Fibroblast of skin of abdomen (primary cell): ENCODE measurements around the gene CD244. TPM values are rescaled to one million over a fixed set of nuclear protein-coding genes. Genes with fewer than 3 reads are reported as not detected.
"Not testable (repeated sequence)": the region's sequence is repeated elsewhere in the genome, so short reads cannot be mapped to it uniquely, and the experiment has no call there.

Experiments
- DNase-seq: peaks from one replicate; pipeline ENCODE4 v3.0.0-alpha.2; 2013
- polyA plus RNA-seq, 2 experiments: library from polyadenylated mRNA; unstranded; fragments of 120-200 nt; gene quantifications; one replicate each; pipeline ENCODE4 v1.2.1, GENCODE V29; 2013; ENCODE audit not compliant: insufficient read length in 2 of 2

CD244 gene, protein sequence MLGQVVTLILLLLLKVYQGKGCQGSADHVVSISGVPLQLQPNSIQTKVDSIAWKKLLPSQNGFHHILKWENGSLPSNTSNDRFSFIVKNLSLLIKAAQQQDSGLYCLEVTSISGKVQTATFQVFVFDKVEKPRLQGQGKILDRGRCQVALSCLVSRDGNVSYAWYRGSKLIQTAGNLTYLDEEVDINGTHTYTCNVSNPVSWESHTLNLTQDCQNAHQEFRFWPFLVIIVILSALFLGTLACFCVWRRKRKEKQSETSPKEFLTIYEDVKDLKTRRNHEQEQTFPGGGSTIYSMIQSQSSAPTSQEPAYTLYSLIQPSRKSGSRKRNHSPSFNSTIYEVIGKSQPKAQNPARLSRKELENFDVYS
- polyA plus RNA-seq (2013, experiment 1 of 2; ENCODE audit: insufficient read length) = not detected
- not detected for polyA plus RNA-seq (2013, experiment 2 of 2; ENCODE audit: insufficient read length)

DNA sequence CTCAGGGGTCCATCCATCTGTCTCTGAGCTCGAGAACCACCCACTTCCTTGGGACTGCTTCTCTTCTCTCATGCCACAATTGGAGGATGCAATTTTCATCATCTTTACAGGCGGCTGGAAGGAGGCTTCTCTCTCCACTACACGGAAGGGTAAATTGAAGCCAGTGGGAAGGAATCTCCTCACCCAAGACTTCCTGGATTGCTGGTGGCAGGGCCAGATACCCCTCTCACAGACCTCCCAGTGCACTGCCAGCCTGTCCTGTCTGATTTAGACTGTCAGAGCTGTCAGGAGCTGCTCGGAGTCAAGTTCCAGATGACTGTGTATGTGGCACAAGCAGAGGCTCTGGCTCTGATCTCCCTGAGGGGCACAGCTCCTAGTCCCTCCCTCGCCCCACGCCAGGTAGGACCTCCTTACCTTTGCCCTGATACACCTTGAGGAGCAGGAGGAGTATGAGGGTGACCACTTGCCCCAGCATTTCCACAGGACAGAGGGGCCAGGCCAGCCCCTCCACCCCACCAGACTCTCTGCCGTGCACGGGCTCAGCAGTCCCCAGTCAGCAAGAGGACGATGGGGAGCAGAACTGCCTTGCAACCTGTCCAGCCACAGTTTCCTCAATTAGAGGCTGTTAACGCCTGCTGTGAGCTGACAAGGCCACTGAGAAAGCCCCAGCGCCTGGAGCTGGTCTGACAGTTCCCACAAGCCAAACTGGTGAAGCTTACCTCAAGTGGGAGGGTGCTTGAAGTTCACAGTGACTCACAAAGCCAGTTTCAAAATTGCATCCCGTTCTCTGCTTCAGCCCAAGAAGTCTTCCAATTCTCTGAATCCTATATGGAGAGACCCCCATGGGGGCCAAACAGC, at the start of gene CD244:
CD244 (minus strand) TSS at position 685 of the 858 bp plus-strand sequence; CDS start at position 475, 210 bp downstream.
- no peak for DNase-seq

- no peak for DNase-seq
Observed at GRCh38 chr1:160911925-160912324, 49.2 kb upstream of the CD244 start.

GRCh38 chr1:160911441-160911840, 48.8 kb upstream of the CD244 start:
- no peak for DNase-seq

GRCh38 chr1:160910170-160910750, 47.6 kb upstream of the CD244 start:
- no peak for DNase-seq

DNA sequence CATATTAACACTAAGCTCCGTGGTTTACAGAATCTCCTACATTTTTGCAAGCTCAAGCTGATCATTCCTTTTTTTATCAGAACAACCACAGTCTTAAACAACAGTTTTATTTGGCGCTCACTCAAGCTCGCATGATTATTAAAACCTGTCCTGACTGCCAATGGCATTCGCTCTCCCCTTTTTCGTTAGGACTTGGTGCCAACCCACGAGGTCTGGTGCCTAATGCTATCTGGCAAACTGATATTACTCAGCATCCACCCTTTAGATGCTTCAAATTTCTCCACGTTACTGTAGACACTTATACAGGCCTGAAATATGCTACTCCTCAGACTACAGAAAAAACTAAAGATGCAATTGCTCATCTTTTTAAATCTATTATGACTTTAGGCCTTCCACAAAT, 45.3 kb upstream of the CD244 start:
- DNase-seq = no peak

DNA sequence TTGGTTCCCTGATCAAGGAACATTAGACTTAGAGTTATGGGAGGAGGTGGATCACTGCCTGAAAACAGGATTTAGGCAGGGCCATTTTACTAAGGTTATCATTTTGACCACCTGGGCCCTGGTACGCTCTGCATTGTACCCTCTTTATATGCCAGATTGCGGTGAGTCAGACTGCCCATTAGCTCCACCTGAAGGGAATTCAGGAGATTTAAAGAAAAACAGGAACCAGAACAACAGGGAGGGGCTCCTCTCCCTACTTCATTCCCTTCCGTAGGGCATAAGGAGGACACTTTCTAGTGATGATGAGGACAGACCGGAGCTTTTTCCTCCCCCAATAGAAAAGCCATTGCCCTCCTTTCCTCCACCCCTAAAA, 42.9 kb upstream of the CD244 start:
- no peak for DNase-seq

- no peak for DNase-seq
Observed at GRCh38 chr1:160904783-160905616, 42.3 kb upstream of the CD244 start.

DNA sequence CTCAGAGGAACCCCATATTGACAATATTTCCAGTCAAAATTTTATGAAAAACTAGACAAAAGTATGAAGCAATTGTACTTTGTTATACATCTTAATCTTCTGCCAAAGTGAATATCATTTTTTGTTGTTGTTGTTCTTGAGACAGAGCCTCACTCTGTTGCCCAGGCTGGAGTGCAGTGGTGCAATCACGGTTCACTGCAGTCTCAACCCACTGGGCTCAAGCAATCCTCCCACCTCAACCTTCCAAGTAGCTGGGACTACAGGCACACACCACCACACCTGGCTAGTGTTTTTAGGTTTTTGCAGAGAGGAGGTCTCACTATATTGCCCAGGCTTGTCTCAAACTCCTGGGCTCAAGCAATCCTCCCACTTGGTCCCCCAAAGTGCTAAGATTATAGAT, 39.6 kb upstream of the CD244 start:
- DNase-seq = not testable (repeated sequence)

DNA sequence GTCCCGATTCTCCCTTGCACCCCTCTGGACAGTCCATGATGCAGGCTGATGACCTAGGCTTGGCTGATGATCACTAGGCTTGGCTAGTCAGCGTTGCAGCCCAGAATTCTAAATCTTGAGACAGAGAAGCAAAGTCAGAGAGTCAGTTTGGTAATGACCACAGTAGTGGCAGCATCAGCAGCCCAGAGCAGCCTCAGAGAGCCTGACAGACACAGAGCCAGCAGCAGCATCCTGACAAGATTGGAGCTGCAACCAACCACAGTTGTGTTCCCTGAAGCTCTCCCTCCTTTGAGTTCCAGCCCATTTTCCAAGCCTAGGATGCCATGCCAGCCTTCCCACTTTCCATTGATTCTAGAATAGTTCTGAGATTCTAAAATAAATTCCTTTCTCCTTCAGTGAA, 39.1 kb upstream of the CD244 start:
- no peak for DNase-seq

- DNase-seq = not testable (repeated sequence)
Observed at GRCh38 chr1:160900683-160901082, 38.0 kb upstream of the CD244 start.

- DNase-seq = not testable (repeated sequence)
Observed at GRCh38 chr1:160894368-160895135, 31.9 kb upstream of the CD244 start.

DNA sequence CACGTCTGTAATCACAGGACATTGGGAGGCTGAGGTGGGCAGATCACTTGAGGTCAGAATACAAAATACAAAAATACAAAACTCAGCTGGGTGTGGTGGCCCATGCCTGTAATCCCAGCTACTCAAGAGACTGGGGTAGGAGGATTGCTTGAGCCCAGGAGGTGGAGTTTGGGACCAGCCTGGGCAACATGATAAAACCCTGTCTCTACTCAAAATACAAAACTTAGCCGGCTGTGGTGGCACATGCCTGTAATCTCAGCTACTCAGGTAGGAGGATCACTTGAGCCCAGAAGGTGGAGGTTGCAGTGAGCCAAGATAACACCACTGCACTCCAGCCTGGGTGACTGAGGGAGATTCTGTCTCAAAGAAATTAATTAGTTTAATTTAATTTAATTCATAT, 28.8 kb upstream of the CD244 start:
- no peak for DNase-seq

DNA sequence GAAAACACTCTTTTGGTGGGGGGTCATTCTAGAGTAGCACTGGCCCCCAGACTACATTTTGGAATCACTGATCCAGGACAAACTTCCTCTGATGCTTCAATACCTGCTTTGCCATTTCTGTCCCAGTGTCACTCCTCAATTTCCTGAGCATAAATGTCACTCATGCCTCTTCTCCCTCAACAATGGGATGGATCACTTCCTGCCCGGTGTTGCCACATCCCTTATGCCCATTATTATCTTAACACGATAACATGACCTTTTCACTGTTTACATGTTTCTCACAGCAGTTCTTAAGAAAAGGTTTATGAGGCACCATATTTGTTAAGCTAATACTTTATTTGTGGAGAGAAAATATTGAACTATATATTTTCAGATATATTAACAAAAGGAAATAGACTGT, 26.2 kb upstream of the CD244 start:
- DNase-seq = no peak

- no peak for DNase-seq
Observed at GRCh38 chr1:160887071-160887470, 24.4 kb upstream of the CD244 start.

DNA sequence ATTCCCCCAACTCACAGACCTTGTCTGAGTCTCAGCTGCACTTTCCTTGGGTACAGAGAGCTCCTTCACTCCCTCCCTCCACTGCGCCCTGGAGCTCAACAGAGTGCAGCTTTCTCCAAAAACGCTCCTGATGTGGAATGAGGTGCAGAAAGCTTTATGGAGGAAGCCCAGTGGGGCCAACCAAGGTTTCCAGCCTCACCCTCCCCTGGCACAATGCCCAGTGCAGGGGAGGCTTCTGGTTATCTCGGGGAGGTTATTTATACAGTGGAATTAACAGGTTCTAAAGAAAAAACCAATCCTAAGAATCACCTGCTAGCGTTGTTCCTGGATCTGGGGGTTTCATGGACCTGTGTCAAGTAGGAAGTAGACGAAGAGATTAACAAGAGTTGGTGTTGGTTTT, 22.4 kb upstream of the CD244 start, which contains the start of gene ITLN1:
ITLN1 (minus strand) TSS at position 139 of the 400 bp plus-strand sequence. CDS start 303 bp downstream, outside the sequence.
- no peak for DNase-seq

DNA sequence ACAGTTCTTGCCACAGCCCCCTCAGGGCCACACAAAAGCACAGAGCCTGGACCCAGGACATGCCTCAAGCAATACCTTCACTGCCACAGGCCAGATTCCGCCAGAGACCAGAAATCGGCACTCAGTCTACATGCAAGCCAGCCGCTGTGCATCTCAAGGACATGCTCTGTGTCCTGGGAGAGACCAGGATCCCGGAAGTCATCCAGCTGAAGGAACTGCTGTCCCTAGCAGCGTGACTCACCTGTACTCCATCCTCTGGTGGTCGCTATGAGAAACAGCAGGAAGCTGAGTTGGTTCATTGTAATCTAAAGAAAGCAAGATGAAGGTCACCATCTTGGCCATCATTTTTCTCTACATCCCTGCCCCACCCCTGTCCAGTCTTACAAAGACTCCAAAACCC, 21.9 kb upstream of the CD244 start:
- no peak for DNase-seq

- no peak for DNase-seq
Observed at GRCh38 chr1:160883581-160884513, 21.2 kb upstream of the CD244 start.

- DNase-seq = no peak
Observed at GRCh38 chr1:160882582-160882981, 19.9 kb upstream of the CD244 start.

DNA sequence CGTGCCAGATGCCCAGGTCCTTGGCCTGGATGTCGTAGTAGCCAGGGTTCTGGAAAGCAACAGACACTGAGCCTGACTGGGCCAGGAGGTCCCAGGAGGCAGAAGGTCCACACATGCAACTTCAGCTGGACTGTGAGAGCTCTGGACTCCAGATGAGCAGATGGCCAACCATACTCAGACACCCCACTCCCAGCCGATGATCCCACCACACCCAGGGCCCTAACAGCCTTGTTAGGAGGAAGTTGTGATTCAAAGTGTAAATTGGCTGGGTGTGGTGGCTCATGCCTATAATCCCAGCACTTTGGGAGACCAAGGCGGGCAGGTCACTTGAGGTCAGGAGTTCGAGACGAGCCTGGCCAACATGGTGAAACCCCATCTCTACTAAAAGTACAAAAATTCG, 18.6 kb upstream of the CD244 start:
- not testable (repeated sequence) for DNase-seq

DNA sequence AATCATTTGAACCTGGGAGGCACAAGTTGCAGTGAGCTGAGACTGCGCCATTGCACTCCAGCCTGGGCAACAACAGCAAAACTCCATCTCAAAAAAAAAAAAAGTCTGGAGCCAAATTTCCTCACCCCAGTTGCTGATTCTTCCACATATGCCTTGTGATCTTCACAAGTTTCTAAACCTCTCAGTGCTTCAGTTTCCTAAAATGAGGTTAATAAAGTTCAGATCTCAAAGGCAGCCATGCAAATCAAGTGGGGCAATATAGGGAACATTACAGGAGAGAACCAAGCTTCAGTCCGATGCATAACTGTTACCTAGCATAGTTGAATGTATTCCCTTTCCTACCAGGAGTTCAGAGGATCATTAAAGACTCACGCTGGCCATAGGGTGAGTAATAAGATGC, 17.5 kb upstream of the CD244 start:
- DNase-seq = no peak
